ENCODE results near the gene CLCA4.
"Not testable (repeated sequence)": the region's sequence is repeated elsewhere in the genome, so short reads cannot be mapped to it uniquely, and the experiment has no call there.

The CLCA4 gene

GRCh38 chr1:86546787-86547221 is at the start of gene CLCA4:
TSS of gene CLCA4 (plus strand) at chr1:86547078. CDS start at chr1:86547120, 42 bp downstream.
- no peak for DNase-seq

DNA sequence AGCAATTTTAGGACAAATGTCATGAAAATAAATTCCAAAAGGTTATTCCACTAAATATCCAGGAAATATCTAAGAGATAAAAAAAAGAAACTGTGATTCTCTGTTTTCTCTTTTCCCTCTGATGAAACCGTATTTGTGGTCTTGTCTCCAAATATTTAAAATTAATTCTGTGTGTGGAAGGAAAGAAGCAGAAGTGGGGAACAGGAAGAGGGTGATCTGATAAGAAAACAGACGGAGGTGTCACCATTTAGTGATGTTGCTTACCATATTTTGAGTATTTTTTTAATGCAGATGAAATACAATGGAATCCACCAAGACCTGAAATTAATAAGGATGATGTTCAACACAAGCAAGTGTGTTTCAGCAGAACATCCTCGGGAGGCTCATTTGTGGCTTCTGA is 48.6 kb upstream of the CLCA4 start:
- DNase-seq = no peak

DNA sequence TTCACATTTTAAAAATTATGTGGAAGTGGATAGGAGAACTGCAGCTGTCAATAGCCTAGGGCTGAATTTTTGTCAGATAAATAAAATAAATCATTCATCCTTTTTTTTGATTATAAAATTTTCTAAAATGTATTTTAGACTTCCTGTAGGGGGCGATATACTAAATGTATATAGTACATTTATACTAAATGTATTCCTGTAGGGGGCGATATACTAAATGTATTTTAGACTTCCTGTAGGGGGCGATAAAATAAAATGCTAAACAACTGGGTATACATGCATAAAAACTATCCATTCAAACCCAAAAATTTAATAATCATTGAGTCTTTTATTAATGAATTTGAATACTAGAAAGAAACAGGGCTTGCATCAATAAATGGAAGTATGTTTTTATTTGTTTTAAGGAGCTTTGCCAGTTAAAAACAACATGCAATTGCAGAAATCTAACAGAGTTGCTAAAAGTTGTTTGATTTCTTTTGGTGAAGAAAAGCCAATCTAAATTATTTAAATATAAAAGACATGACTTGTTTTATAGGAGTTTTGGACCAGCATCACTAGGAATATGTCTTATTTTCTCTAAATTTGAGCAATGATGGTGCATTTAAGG is 46.8 kb upstream of the CLCA4 start:
- DNase-seq = no peak

- no peak for DNase-seq
Observed at GRCh38 chr1:86500714-86501113, 46.2 kb upstream of the CLCA4 start.

- DNase-seq = not testable (repeated sequence)
Observed at GRCh38 chr1:86502125-86502646, 44.7 kb upstream of the CLCA4 start.

- peak; percentile 84 for DNase-seq
Observed at GRCh38 chr1:86502721-86503405, 44.0 kb upstream of the CLCA4 start.

DNA sequence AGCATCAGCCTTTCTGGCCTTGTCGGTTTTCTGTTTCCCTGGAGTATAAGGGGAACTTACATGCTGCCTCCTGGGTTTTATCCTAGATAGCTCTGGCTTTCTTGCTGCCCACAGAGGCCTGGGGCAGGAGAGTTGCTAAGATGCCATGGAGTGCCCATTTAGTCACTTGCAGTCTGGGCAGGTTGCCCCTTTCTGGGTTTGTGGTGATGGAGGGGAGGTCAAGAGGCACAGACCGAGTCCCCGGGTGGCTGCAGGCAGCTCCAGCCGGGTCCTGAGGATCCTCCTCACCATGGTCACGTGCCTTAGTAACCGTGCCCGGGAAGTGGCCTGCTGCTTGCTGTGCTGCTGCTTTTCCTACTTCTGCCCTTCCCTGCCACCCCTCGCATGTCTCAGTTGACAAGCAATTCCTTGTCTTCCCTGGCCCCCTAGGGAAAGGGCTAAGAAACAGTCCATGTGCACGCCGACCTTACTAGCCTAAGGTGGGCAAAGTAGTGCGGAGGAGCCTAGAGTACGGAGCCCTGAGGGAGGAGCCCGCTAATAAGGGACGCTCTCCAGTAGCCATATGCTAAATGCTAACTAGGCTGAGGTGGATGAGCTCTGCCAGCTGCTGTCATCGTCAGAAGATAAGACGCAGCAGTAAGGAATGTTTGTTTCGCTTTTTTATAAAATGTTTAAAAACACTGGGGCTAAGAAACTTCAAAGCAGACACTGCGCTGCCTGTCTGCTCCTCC is 43.3 kb upstream of the CLCA4 start:
- no peak for DNase-seq

DNA sequence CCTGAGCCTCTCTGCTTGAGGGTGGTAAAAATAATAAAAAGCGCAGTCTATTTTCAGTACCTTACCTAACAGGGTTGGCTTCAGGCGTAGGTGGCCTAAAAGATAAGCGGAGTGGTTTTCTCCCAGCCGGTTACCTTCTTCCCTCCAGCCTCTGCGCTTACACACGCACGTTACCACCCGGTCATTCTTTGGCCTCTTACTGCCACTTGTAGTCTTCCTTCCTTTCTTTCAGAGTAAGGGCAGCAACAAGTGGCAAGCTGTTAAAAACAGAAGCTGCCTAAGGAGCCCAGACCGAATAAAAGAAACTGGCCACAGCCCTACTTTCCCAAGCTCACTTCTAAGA is 42.8 kb upstream of the CLCA4 start:
- DNase-seq = no peak

DNA sequence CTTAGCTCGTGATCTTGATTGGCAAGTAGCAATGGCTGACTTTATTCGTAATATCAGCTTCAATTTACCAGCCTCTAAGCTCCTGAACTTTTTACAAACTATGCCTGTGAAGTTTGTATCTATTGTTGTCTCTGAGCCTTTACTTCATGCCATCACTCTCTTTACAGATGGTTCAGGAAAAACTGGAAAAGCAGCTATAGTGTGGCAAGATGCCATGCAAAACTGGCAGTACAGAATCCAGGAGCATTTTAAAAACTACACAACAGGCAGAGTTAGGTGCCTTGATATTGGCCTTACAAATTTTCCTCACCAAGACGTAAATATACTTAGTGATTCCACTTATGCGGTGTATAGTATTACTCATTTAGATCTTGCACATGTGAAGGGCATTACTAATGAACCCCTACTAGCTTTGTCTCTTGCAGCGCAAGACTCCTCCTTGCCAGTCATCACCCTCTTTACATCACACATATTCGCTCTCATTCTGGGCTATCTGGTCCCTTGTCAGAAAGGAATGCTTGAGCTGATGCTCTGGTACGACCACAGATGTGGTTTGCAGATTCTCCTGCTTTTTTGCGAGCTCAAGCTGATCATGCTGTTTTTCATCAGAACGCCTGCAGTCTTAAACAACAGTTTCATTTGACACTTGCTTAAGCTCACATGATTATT is 41.8 kb upstream of the CLCA4 start:
- no peak for DNase-seq

GRCh38 chr1:86505564-86505902 is 41.3 kb upstream of the CLCA4 start:
- DNase-seq = no peak

- no peak for DNase-seq
Observed at GRCh38 chr1:86507935-86508582, 38.8 kb upstream of the CLCA4 start.

DNA sequence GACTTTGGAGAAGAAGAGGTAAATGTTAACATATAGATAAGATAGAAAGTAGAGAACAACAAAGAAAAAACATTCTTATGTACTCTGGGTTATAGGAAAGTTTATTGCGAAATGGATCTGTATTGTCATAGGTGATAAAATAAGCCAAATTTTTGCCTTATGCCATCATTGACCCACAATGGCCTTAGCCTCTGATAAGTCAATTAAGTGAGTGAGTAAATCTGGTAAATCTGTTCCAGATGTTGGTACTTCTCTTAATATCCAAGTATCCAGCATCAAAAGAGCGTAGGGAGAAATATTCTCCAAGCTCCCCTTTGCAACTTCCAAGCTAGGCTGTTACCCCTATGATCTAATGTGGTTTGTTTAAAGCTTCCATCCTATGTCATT is 38.3 kb upstream of the CLCA4 start:
- DNase-seq = no peak

DNA sequence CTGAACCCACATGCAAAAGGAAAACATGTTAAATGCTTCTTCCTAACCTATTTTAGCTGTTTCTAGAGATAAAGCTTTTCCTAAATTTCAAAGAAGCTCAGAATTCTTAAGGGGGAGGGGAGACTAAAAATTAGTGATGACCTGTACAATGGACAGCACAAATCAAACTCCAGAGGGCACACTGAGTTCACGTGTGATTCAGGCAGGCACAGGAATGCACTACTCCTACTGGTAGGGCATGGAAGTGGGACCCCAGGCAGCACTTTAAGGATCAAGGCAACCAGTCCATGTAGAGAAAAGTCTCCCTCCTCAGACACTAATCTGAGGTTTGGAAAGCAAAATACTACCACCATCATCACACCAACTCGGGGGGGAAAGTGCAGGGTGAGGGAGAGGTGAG is 31.3 kb upstream of the CLCA4 start:
- peak; percentile 38 for DNase-seq

- DNase-seq = peak; percentile 40
Observed at GRCh38 chr1:86516335-86516734, 30.5 kb upstream of the CLCA4 start.

- DNase-seq = peak; percentile 68
Observed at GRCh38 chr1:86517336-86517735, 29.5 kb upstream of the CLCA4 start.

- DNase-seq = no peak
Observed at GRCh38 chr1:86520789-86521521, 25.9 kb upstream of the CLCA4 start.

DNA sequence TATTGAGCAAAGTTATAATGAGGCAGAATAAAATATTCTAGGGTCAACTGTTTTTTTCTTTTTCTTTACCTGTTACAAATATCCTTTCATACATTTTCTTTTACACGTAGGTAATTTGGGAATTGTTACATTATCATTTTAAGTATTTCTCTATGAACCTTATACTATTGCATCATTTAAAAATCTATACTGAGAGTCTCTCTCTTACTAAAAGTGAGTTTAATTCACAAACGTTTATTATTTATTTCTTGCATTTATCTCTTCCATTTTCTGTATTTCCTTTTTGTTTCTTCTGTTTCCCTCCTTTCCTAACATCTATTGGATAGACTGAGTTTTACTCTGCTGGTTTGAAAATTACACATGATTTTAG is 25.4 kb upstream of the CLCA4 start:
- no peak for DNase-seq

GRCh38 chr1:86522240-86522639 is 24.6 kb upstream of the CLCA4 start:
- DNase-seq = no peak

DNA sequence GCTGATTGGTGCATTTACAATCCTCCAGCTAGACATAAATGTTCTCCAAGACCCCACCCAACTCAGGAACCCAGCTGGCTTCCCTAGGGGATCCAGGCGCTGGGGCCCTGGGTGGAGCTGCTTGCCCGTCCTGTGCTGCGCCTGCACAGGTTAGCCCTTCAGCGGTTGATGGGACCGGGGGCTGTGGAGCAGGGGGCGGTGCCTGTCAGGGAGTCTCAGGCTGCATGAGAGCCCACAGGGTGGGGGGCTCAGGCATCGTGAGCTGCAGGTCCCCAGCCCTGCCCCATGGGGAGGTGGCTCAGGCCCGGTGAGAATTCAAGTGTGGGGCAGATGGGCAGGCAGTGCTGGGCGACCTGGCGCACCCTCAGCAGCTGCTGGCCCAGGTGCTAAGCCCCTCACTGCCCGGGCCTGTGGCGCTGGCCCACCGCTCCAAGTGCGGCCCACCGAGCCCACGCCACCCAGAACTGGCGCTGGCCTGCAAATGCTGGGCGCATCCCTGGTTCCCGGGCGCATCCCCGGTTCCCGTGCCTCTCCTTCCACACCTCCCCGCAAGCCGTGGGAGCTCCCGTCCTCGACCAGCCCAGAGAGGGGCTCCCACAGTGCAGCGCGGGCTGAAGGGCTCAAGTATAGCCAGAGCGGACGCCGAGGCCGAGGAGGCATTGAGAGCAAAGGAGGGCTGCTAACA is 23.1 kb upstream of the CLCA4 start:
- no peak for DNase-seq

- no peak for DNase-seq
Observed at GRCh38 chr1:86527306-86527705, 19.6 kb upstream of the CLCA4 start.

DNA sequence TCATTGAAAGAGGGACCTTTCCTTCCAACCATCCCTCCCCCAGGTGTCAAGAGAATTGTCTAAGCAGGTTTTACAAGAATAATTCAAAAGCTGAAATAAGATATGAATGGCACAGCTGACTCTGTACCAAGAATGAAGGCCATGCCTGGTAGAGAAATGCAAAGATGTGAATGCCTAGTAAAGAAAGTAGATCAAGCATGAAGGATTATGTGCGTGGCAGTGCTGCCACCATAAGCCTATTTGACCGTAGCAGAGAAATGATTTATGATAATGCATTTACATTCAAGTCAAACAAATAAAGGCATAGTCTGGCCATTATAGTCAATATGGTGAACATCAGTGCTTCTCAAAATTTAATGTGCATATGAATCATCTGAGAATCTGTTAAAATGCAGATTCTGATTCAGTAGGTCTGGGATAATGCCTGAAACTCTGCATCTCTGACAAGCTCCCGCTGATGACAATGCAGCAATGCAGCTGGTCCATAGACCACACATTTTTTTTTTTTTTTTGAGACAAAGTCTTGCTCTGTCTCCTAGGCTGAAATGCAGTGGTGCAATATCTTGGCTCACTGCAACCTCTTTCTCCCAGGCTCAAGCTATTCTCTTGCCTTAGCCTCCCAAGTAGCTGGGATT is 16.6 kb upstream of the CLCA4 start:
- no peak for DNase-seq
